Endothelial cell of hepatic sinusoid (primary cell): Measurements from ENCODE around the gene RBL1.
"Not testable (repeated sequence)": the region's sequence is repeated elsewhere in the genome, so short reads cannot be mapped to it uniquely, and the experiment has no call there.

Experiments
- in situ Hi-C: cut with HindIII; loops from 2 replicates; pipeline ENCODE4 v1.10.0; 2017; ENCODE audit warnings: low sequenced_read_pairs

The RBL1 gene

GRCh38 chr20:37075932-37076685, 19.7 kb downstream of the RBL1 start:
- in situ Hi-C loops, result no loop called here

- in situ Hi-C loops, result no loop called here
These were observed 23.3 kb downstream of the RBL1 start for GRCh38 chr20:37072293-37073196.

- in situ Hi-C loops, result no loop called here
These were observed 24.3 kb downstream of the RBL1 start for GRCh38 chr20:37071481-37071911.

- in situ Hi-C loops, result not testable (repeated sequence)
These were observed 26.2 kb downstream of the RBL1 start for GRCh38 chr20:37069563-37069962.

- in situ Hi-C loops, result no loop called here
These were observed 29.6 kb downstream of the RBL1 start for GRCh38 chr20:37066168-37066567.

GRCh38 chr20:37055276-37055675, 40.5 kb downstream of the RBL1 start:
- in situ Hi-C loops, result loop anchor here (5.0 kb wide), 1 partner anchor 77 kb away; no protein-coding TSS in a partner anchor

- in situ Hi-C loops, result no loop called here
These were observed 42.4 kb downstream of the RBL1 start for GRCh38 chr20:37053230-37053950.

- in situ Hi-C loops, result no loop called here
These were observed 52.5 kb downstream of the RBL1 start for GRCh38 chr20:37042986-37043972.

GRCh38 chr20:37039366-37039765, 56.4 kb downstream of the RBL1 start:
- in situ Hi-C loops, result not testable (repeated sequence)

- in situ Hi-C loops, result no loop called here
These were observed 63.7 kb downstream of the RBL1 start for GRCh38 chr20:37032077-37032476.

GRCh38 chr20:37020636-37021035, 75.2 kb downstream of the RBL1 start:
- in situ Hi-C loops, result no loop called here

- in situ Hi-C loops, result not testable (repeated sequence)
These were observed 83.2 kb downstream of the RBL1 start for GRCh38 chr20:37012631-37013030.

GRCh38 chr20:37011858-37012257, 83.9 kb downstream of the RBL1 start:
- in situ Hi-C loops, result not testable (repeated sequence)

GRCh38 chr20:37011147-37011546, 84.7 kb downstream of the RBL1 start:
- in situ Hi-C loops, result no loop called here

- in situ Hi-C loops, result no loop called here
These were observed 87.7 kb downstream of the RBL1 start for GRCh38 chr20:37007898-37008649.

- in situ Hi-C loops, result not testable (repeated sequence)
These were observed 90.5 kb downstream of the RBL1 start for GRCh38 chr20:37005062-37005942.

- in situ Hi-C loops, result not testable (repeated sequence)
These were observed 94.2 kb downstream of the RBL1 start for GRCh38 chr20:37001634-37002033.

GRCh38 chr20:37000171-37000570, 95.6 kb downstream of the RBL1 start:
- in situ Hi-C loops, result not testable (repeated sequence)
